IMR-90 (cell line): ENCODE results near the gene PATJ. TPM values are rescaled to one million over a fixed set of nuclear protein-coding genes. Genes with fewer than 3 reads are reported as not detected.

ENCODE experiments used
- ATAC-seq: fragments of 200-7000 bp; cut with Tn5 transposase; 2 replicates; pipeline ENCODE4 v1.9.1; 2020; ENCODE audit warnings: low read depth, mild to moderate bottlenecking, moderate library complexity
- BruUV-seq: library from RNA; stranded (reverse); fragments of 400-500 nt; replicated peaks from 2 replicates; lab custom pipeline; 2021; lab: Mats Ljungman, UMichigan
- CTCF ChIA-PET: fragments of 300-600 bp; formaldehyde crosslinking; extraction: SDS; loops from one replicate; lab custom pipeline; 2021; ENCODE audit warnings: antibody characterized with exemption; lab: Yijun Ruan, JAX
- POLR2A ChIA-PET: fragments of 300-600 bp; sonication (Branson Sonifier 250); formaldehyde crosslinking; loops from one replicate; lab custom pipeline; 2022; ENCODE audit warnings: antibody characterized with exemption; ENCODE audit not compliant: unreplicated experiment; lab: Charles Lee
- DNase-seq: peaks from one replicate; pipeline ENCODE4 v3.0.0; 2013
- H2AFZ ChIP-seq: replicated peaks from 2 replicates; pipeline ENCODE3; 2013; ENCODE audit warnings: low read length, mild to moderate bottlenecking; ENCODE audit not compliant: poor library complexity
- H2AK5ac ChIP-seq: 2 replicates; pipeline ENCODE4 v1.6.1; 2013; ENCODE audit warnings: low read depth, low read length, inconsistent platforms
- H2AK9ac ChIP-seq: replicated peaks from 2 replicates; pipeline ENCODE3; 2013; ENCODE audit warnings: mild to moderate bottlenecking, low read depth, low read length, moderate library complexity; ENCODE audit not compliant: poor library complexity
- H2BK120ac ChIP-seq: 2 replicates; pipeline ENCODE4 v1.6.1; 2013; ENCODE audit warnings: low read depth, low read length, inconsistent platforms
- H2BK15ac ChIP-seq: 3 replicates; pipeline ENCODE4 v1.6.1; 2013; ENCODE audit warnings: low read depth, low read length, inconsistent platforms
- H2BK20ac ChIP-seq: 2 replicates; pipeline ENCODE4 v1.6.1; 2013; ENCODE audit warnings: low read depth, mild to moderate bottlenecking, inconsistent platforms, low read length, moderate library complexity
- H2BK5ac ChIP-seq: 2 replicates; pipeline ENCODE4 v1.6.1; 2013; ENCODE audit warnings: mild to moderate bottlenecking, low read depth, low read length, inconsistent platforms; ENCODE audit not compliant: poor library complexity, severe bottlenecking
- H3K14ac ChIP-seq: replicated peaks from 2 replicates; pipeline ENCODE4 v1.6.1; 2013; ENCODE audit warnings: low read depth, low read length, inconsistent platforms
- H3K18ac ChIP-seq: 2 replicates; pipeline ENCODE4 v1.6.1; 2013; ENCODE audit warnings: low read depth, low read length, control low read depth
- H3K23ac ChIP-seq: 2 replicates; pipeline ENCODE4 v1.6.1; 2013; ENCODE audit warnings: low read depth, low read length, inconsistent platforms
- H3K27ac ChIP-seq: 2 replicates; pipeline ENCODE4 v1.5.1; 2013; ENCODE audit warnings: mild to moderate bottlenecking, control low read depth, low read length; ENCODE audit not compliant: insufficient read depth
- H3K27me3 ChIP-seq: 2 replicates; pipeline ENCODE4 v1.6.1; 2013; ENCODE audit warnings: low read length; ENCODE audit not compliant: control insufficient read depth, insufficient read depth
- H3K36me3 ChIP-seq: 2 replicates; pipeline ENCODE4 v1.6.1; 2013; ENCODE audit warnings: low read length, mixed read lengths; ENCODE audit not compliant: control insufficient read depth, insufficient read depth
- H3K4ac ChIP-seq: 2 replicates; pipeline ENCODE4 v1.6.1; 2013; ENCODE audit warnings: low read depth, low read length, inconsistent platforms
- H3K4me1 ChIP-seq: 2 replicates; pipeline ENCODE4 v1.6.1; 2013; ENCODE audit warnings: low read length, mixed read lengths; ENCODE audit not compliant: control insufficient read depth, insufficient read depth
- H3K4me2 ChIP-seq: 2 replicates; pipeline ENCODE4 v1.6.1; 2013; ENCODE audit warnings: low read depth, mild to moderate bottlenecking, control low read depth, low read length, moderate library complexity
- H3K4me3 ChIP-seq: 2 replicates; pipeline ENCODE4 v1.5.1; 2013; ENCODE audit warnings: low read depth, mild to moderate bottlenecking, control low read depth, low read length, moderate library complexity; ENCODE audit not compliant: insufficient read depth
- H3K56ac ChIP-seq: 2 replicates; pipeline ENCODE4 v1.6.1; 2013; ENCODE audit warnings: low read length, inconsistent platforms; ENCODE audit not compliant: insufficient read depth; ENCODE audit errors: extremely low read depth
- H3K79me1 ChIP-seq, 2 experiments: 2 replicates each; pipeline ENCODE4 v1.6.1; 2013; ENCODE audit warnings: low read length in 2 of 2, inconsistent platforms in 1 of 2, low read depth in 1 of 2
- H3K9ac ChIP-seq: 2 replicates; pipeline ENCODE4 v1.6.1; 2013; ENCODE audit warnings: low read depth, low read length, control low read depth
- H3K9me1 ChIP-seq: 2 replicates; pipeline ENCODE4 v1.6.1; 2013; ENCODE audit warnings: low read length, inconsistent platforms; ENCODE audit not compliant: insufficient read depth
- H3K9me3 ChIP-seq: 2 replicates; pipeline ENCODE4 v1.6.1; 2013; ENCODE audit warnings: low read length; ENCODE audit not compliant: control insufficient read depth, insufficient read depth
- H4K20me1 ChIP-seq: 2 replicates; pipeline ENCODE4 v1.6.1; 2013; ENCODE audit warnings: low read length, inconsistent platforms; ENCODE audit not compliant: insufficient read depth
- H4K5ac ChIP-seq: 2 replicates; pipeline ENCODE4 v1.6.1; 2013; ENCODE audit warnings: mild to moderate bottlenecking, low read depth, low read length, control low read depth
- H4K8ac ChIP-seq, 2 experiments: 2 replicates each; pipeline ENCODE4 v1.6.1; 2013; ENCODE audit warnings: low read depth in 2 of 2, low read length in 2 of 2, control low read depth in 1 of 2, inconsistent platforms in 1 of 2
- H4K91ac ChIP-seq: 2 replicates; pipeline ENCODE4 v1.6.1; 2013; ENCODE audit warnings: low read depth, low read length, inconsistent platforms; ENCODE audit not compliant: insufficient read depth
- BHLHE40 ChIP-seq: fragments of 150-350 bp; IDR thresholded peaks from 2 replicates; pipeline ENCODE4 v1.6.1; 2016; ENCODE audit warnings: mild to moderate bottlenecking, low read depth, low read length
- CEBPB ChIP-seq: IDR thresholded peaks from 2 replicates; pipeline ENCODE4 v1.6.1; 2012; ENCODE audit warnings: low read depth, low read length, improper control_type of control experiment
- CHD1 ChIP-seq: IDR thresholded peaks from 2 replicates; pipeline ENCODE4 v1.6.1; 2012; ENCODE audit warnings: low read depth, low read length, improper control_type of control experiment
- CTCF ChIP-seq: conservative IDR thresholded peaks from 2 replicates; pipeline ENCODE4 v1.5.1; 2012; ENCODE audit warnings: mild to moderate bottlenecking, low read depth, low read length, improper control_type of control experiment
- ELK1 ChIP-seq: fragments of 150-350 bp; IDR thresholded peaks from 2 replicates; pipeline ENCODE4 v1.6.1; 2016; ENCODE audit warnings: low read depth, mild to moderate bottlenecking, low read length, moderate library complexity, borderline replicate concordance
- FOS ChIP-seq: fragments of 150-350 bp; IDR thresholded peaks from 2 replicates; pipeline ENCODE4 v1.6.1; 2016; ENCODE audit warnings: low read depth, low read length
- MAZ ChIP-seq: IDR thresholded peaks from 2 replicates; pipeline ENCODE4 v1.6.1; 2012; ENCODE audit warnings: low read depth, mild to moderate bottlenecking, low read length, improper control_type of control experiment, moderate library complexity, borderline replicate concordance
- MXI1 ChIP-seq: IDR thresholded peaks from 2 replicates; pipeline ENCODE4 v1.6.1; 2012; ENCODE audit warnings: low read depth, mild to moderate bottlenecking, low read length, moderate library complexity, borderline replicate concordance
- NFE2L2 ChIP-seq: fragments of 150-350 bp; IDR thresholded peaks from 2 replicates; pipeline ENCODE4 v1.6.1; 2016; ENCODE audit warnings: low read depth, mild to moderate bottlenecking, low read length
- SMC3 ChIP-seq: fragments of 150-350 bp; IDR thresholded peaks from 2 replicates; pipeline ENCODE4 v1.6.1; 2016; ENCODE audit warnings: low read depth, mild to moderate bottlenecking, antibody characterized with exemption, low read length, moderate library complexity
- USF2 ChIP-seq: fragments of 150-350 bp; IDR thresholded peaks from 2 replicates; pipeline ENCODE4 v1.6.1; 2017; ENCODE audit warnings: mild to moderate bottlenecking, antibody characterized with exemption, low read length, low read depth
- WGBS, 2 experiments: methylation state at CpG; one replicate each; pipeline versions ENCODE4 v1.1.5 to v1.1.7; 2013; ENCODE audit warnings: missing lambda C conversion rate in 2 of 2; ENCODE audit not compliant: insufficient read length in 1 of 2; ENCODE audit errors: extremely low coverage in 2 of 2; 5-methylcytosine and 5-hydroxymethylcytosine counted together
- dilution Hi-C: fragments of 300-500 bp; cut with HindIII; formaldehyde crosslinking; loops from one replicate; pipeline ENCODE4 v1.14.3; 2018; ENCODE audit warnings: low sequenced_read_pairs; ENCODE audit not compliant: unreplicated experiment
- in situ Hi-C: fragments of 300-500 bp; cut with MboI; formaldehyde crosslinking; loops from 3 replicates; pipeline ENCODE4 v1.14.3; 2019; ENCODE audit warnings: low sequenced_read_pairs, inconsistent platforms, mixed read lengths
- intact Hi-C: fragments of 100-400 bp; cut with micrococcal nuclease; formaldehyde crosslinking; loops from 2 replicates; pipeline ENCODE4 v1.10.0; 2022
- polyA plus RNA-seq, 3 experiments: library from polyadenylated mRNA; depleted of rRNA; stranded (reverse); fragments of >200 nt; gene quantifications; 2 replicates each; pipeline ENCODE4 v1.2.3, GENCODE V29; 2012; ENCODE audit warnings: low replicate concordance in 1 of 3
- total RNA-seq: library from RNA; depleted of rRNA; stranded (reverse); fragments of >200 nt; gene quantifications from 2 replicates; pipeline ENCODE4 v1.2.3, GENCODE V29; 2012

The PATJ gene
- total and polyA plus RNA-seq, 2 of the 4 experiments (the other 2 are of a cell fraction) = 2.0 to 3.4 TPM

- TF ChIP-seq USF2 = no peak
Observed at GRCh38 chr1:61742620-61743430, 545 bp downstream of the PATJ start (continued).

- WGBS, 2 experiments = no CpG with 5 or more reads among the region's 5 CpGs
- ChIA-PET CTCF (interaction anchor here (0.5 to 0.6 kb wide), 2 partner anchors 108 to 666 kb away, joined by 4 to 5 read pairs; no protein-coding TSS in a partner anchor), POLR2A (interaction anchor here (0.6 kb wide), 1 partner anchor 311 kb away, joined by 7 read pairs; no protein-coding TSS in a partner anchor)
- Histone ChIP-seq H2AFZ (peak overlapping the region; percentile 97), H3K4me2 (peak overlapping the region; percentile 57), H3K18ac (no peak overlapping the region; the same call in 1 of the 2 replicates), H4K91ac (peak overlapping the region; percentile 27; the same call in 1 of the 2 replicates), H2AK9ac (peak overlapping the region; percentile 93), H2BK5ac (no peak overlapping the region), H2AK5ac (no peak overlapping the region), H3K4me3 (peak overlapping the region; percentile 80), H2BK120ac (0 out of 2 replicates have a peak overlapping the region, but pooled peaks have one; percentile 52), H3K36me3 (no peaks in the 10 kb centered on the region), H3K4ac (peak overlapping the region; percentile 87), H2BK15ac (no peak overlapping the region), H4K5ac (peak overlapping the region; percentile 93), H3K27me3 (no peaks in the 10 kb centered on the region), H3K56ac (peak overlapping the region; percentile 60; the same call in 1 of the 2 replicates), H4K8ac (peak overlapping the region; percentile 95 to 96; a peak in 3 of 4 replicates), H2BK20ac (no peak overlapping the region), H3K14ac (0 out of 2 replicates have a peak overlapping the region, but pooled peaks have one; percentile 85), H3K9me1 (no peaks in the 10 kb centered on the region), H3K23ac (peak overlapping the region; percentile 85; the same call in 1 of the 2 replicates), H3K9ac (peak overlapping the region; percentile 91), H3K79me1 (peaks cover 0 to 7% of the 10 kb centered on the region in 2 experiments; a peak in 1 of 4 replicates), H3K4me1 (peaks cover 5% of the 10 kb centered on the region; the same call in 1 of the 2 replicates), H4K20me1 (no peaks in the 10 kb centered on the region), H3K9me3 (no peaks in the 10 kb centered on the region), H3K27ac (peak overlapping the region; percentile 82; the same call in 1 of the 2 replicates)
- no peak for ATAC-seq
- intact Hi-C loops = loop anchor here (5.0 to 10.0 kb wide), 2 partner anchors 104 to 669 kb away; no protein-coding TSS in a partner anchor
- BruUV-seq = no TSS peak
- dilution Hi-C loops = no loop called here
- DNase-seq = no peak
- in situ Hi-C loops = no loop called here
- TF ChIP-seq MAZ (no peak), CHD1 (no peak), NFE2L2 (no peak), CTCF (no peak), CEBPB (no peak), ELK1 (no peak), BHLHE40 (no peak), SMC3 (no peak), MXI1 (no peak), FOS (no peak)
Observed at GRCh38 chr1:61743431-61743705, 1.1 kb downstream of the PATJ start.
